ENCODE measurements around the gene CLEC11A.

Gene CLEC11A

GRCh38 chr19:50711196-50711595 lies 12.0 kb upstream of the CLEC11A start:
- TF ChIP-seq CTCF (IDR thresholded peaks at IDR 0.05; ENCODE audit: low read depth, low read length, poor library complexity, severe bottlenecking) (no peak), EZH2phosphoT487 (IDR thresholded peaks at IDR 0.05; ENCODE audit: borderline replicate concordance, low read length) (no peak)
- no peak overlapping the region for H3K4me2 ChIP-seq (ENCODE audit: low read length)
- H3K9me2 ChIP-seq (replicated peaks; ENCODE audit: control insufficient read depth, low read length): no peaks in the 10 kb centered on the region
- H3K79me2 ChIP-seq (ENCODE audit: control insufficient read depth, low read length): no peaks in the 10 kb centered on the region
- H3K4me3 ChIP-seq (ENCODE audit: low read length): no peak overlapping the region
- H3K4me1 ChIP-seq (ENCODE audit: control insufficient read depth, low read length): peaks cover 12% of the 10 kb centered on the region
- H3K9me3 ChIP-seq (ENCODE audit: control insufficient read depth, insufficient read depth, low read length): no peaks in the 10 kb centered on the region
- no peak overlapping the region for H3K27ac ChIP-seq (ENCODE audit: low read depth, low read length)
- H4K20me1 ChIP-seq (ENCODE audit: control insufficient read depth, insufficient read depth, low read depth, low read length): no peaks in the 10 kb centered on the region
- H3K27me3 ChIP-seq (ENCODE audit: control insufficient read depth, low read length): no peaks in the 10 kb centered on the region
- no peaks in the 10 kb centered on the region for H3K36me3 ChIP-seq (ENCODE audit: control insufficient read depth, low read length)
- H3F3A ChIP-seq (ENCODE audit: control insufficient read depth, insufficient read depth): no peaks in the 10 kb centered on the region

GRCh38 chr19:50711805-50712204 lies 11.4 kb upstream of the CLEC11A start:
- TF ChIP-seq EZH2phosphoT487 (IDR thresholded peaks at IDR 0.05; ENCODE audit: borderline replicate concordance, low read length) (no peak), CTCF (IDR thresholded peaks at IDR 0.05; ENCODE audit: low read depth, low read length, poor library complexity, severe bottlenecking) (no peak)
- H3K4me1 ChIP-seq (ENCODE audit: control insufficient read depth, low read length): peaks cover 12% of the 10 kb centered on the region
- no peaks in the 10 kb centered on the region for H3F3A ChIP-seq (ENCODE audit: control insufficient read depth, insufficient read depth)
- H3K36me3 ChIP-seq (ENCODE audit: control insufficient read depth, low read length): no peaks in the 10 kb centered on the region
- H3K9me2 ChIP-seq (replicated peaks; ENCODE audit: control insufficient read depth, low read length): no peaks in the 10 kb centered on the region
- H3K9me3 ChIP-seq (ENCODE audit: control insufficient read depth, insufficient read depth, low read length): no peaks in the 10 kb centered on the region
- no peak overlapping the region for H3K4me2 ChIP-seq (ENCODE audit: low read length)
- no peaks in the 10 kb centered on the region for H3K79me2 ChIP-seq (ENCODE audit: control insufficient read depth, low read length)
- H4K20me1 ChIP-seq (ENCODE audit: control insufficient read depth, insufficient read depth, low read depth, low read length): no peaks in the 10 kb centered on the region
- H3K27me3 ChIP-seq (ENCODE audit: control insufficient read depth, low read length): no peaks in the 10 kb centered on the region
- no peak overlapping the region for H3K4me3 ChIP-seq (ENCODE audit: low read length)
- H3K27ac ChIP-seq (ENCODE audit: low read depth, low read length): no peak overlapping the region

- Histone ChIP-seq H3K27me3 (ENCODE audit: control insufficient read depth, low read length) (peaks cover 7% of the 10 kb centered on the region), H3K36me3 (ENCODE audit: control insufficient read depth, low read length) (no peaks in the 10 kb centered on the region), H3K9me3 (ENCODE audit: control insufficient read depth, insufficient read depth, low read length) (no peaks in the 10 kb centered on the region), H3F3A (ENCODE audit: control insufficient read depth, insufficient read depth) (no peaks in the 10 kb centered on the region), H3K79me2 (ENCODE audit: control insufficient read depth, low read length) (no peaks in the 10 kb centered on the region), H3K4me1 (ENCODE audit: control insufficient read depth, low read length) (peaks cover 12% of the 10 kb centered on the region), H3K9me2 (replicated peaks; ENCODE audit: control insufficient read depth, low read length) (no peaks in the 10 kb centered on the region), H3K4me3 (ENCODE audit: low read length) (no peak overlapping the region), H4K20me1 (ENCODE audit: control insufficient read depth, insufficient read depth, low read depth, low read length) (no peaks in the 10 kb centered on the region), H3K4me2 (ENCODE audit: low read length) (no peak overlapping the region), H3K27ac (ENCODE audit: low read depth, low read length) (no peak overlapping the region)
- TF ChIP-seq EZH2phosphoT487 (IDR thresholded peaks at IDR 0.05; ENCODE audit: borderline replicate concordance, low read length): no peak
- no peak for TF ChIP-seq CTCF (IDR thresholded peaks at IDR 0.05; ENCODE audit: low read depth, low read length, poor library complexity, severe bottlenecking)
These were observed 10.3 kb upstream of the CLEC11A start for GRCh38 chr19:50712833-50713232.
